Hypothalamus (tissue), 51 donors: Measurements from ENCODE around the gene PCNX1.
"Not testable (repeated sequence)": the region's sequence is repeated elsewhere in the genome, so short reads cannot be mapped to it uniquely, and the experiment has no call there.

Experiments used
- DNase-seq, 51 donors: peaks; one replicate each; lab custom pipeline; 2025; lab: John Stamatoyannopoulos, UW

The PCNX1 gene

DNA sequence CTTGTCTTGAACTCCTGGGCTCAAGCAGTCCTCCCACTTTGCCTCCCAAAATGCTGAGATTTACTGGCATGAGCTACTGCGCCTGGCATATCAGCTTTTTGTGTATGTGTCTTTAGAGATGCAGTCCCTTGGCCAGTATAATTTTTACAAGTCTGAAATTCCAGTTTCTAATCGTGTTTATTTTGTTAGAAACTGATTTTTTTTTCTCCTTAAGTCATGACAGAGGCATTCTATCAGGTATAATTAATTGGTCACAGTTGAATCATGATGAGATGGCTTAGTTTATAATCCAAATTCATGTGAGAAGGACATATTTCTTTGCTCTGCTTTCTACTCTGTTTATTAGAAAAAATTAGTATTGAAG, 98.9 kb downstream of the PCNX1 start:
- no peak for DNase-seq

DNA sequence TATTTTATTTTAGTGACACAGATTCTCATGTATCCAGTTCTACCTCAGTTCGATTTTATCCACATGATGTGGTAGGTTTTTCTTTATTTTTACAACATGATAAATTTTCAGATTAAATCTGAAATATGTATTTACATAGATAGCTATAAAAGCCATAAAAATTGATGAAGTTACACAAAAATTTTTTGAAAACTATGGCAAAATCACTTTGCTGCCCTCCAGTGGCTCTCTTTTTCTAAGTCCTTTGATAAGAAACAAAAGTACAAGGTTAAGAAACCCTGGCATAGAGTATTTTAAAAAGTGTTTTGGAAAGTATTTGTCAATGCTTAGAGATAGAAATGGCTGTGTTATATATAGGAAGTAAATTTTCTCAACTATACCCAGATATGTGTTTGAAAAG, 104.2 kb downstream of the PCNX1 start:
- DNase-seq: no peak

DNA sequence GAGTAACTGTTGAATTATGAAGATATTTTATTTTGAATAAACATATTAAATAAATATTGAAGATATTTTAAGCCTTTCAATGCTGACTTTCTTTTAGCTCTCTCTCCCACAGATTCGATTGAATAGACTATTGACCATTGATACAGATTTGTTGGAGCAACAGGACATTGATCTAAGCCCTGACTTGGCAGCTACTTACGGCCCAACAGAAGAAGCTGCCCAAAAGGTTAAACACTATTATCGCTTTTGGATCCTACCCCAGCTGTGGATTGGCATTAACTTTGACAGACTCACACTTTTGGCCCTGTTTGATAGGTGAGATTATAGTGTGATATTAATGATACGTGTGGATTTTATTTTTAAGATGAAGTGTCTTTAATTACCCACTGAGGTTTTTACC, 105.6 kb downstream of the PCNX1 start:
- DNase-seq: no peak

DNA sequence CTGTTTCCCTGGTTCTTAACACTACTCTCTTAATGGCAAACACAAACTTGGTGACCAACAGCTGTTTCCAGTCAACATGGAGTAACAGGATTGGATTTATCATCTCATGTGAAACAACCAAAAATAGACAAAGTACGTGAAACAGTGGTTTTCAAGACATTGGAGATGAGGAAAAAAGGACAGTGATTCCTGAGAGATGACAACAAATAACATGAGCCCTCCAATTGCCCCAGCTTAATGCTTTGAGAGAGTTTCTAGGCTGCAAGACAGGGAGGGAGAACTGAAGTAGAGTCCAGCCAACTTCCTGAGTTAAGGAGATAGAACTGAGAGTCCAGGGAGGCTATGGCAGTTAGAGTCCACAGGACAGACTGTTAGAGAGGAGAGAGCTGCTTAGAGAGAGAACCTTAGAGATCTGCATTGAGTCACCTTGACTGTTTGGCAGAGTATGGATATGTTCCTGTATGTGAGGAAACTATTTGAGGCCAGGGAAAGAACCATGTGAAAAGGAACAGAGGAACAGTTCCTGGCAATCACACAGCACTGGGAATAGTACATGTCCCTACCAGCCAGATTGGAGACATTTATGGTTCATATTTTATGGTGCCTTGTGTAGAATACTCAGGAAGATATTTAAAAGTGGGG, 106.4 kb downstream of the PCNX1 start:
- DNase-seq: no peak

DNA sequence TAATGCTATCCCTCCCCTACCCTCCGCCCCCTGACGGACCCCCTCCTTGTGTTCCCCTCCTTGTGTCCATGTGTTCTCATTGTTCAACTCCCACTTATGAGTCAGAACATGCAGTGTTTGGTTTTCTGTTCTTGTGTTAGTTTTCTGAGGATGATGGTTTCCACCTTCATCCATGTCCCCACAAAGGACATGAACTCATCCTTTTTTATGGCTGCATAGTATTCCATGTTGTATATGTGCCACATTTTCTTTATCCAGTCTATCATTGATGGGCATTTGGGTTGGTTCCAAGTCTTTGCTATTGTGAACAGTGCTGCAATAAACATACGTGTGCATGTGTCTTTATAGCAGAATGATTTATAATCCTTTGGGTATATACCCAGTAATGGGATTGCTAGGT, 112.7 kb downstream of the PCNX1 start:
- not testable (repeated sequence) for DNase-seq

DNA sequence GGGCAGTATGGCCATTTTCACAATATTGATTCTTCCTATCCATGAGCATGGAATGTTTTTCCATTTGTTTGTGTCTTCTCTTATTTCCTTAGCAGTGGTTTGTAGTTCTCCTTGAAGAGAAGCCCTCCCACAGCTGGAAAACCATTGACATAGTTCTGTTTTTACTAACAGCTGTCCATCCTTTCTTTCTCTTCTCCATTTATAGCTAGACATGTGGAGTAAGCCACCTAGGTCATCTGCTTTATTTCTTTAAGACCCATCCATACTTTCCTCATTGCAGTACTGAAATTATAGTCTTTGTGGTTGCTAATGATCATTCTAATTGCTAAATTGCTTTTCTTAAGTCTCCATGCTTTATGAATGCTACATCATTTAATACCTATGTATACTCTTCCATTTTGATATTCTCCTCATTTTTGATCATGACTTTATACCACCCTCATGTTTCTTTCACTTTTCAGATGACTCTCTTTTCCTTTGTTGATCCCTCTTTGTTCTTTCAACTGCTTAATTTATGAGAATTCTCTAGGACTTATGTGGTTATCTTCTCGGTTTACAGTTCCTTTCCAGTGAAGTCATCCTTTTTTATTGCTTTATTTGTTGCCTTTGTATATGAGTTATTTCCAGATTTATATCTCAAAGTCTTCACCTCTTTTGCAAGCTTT, 114.2 kb downstream of the PCNX1 start:
- DNase-seq: no peak

DNA sequence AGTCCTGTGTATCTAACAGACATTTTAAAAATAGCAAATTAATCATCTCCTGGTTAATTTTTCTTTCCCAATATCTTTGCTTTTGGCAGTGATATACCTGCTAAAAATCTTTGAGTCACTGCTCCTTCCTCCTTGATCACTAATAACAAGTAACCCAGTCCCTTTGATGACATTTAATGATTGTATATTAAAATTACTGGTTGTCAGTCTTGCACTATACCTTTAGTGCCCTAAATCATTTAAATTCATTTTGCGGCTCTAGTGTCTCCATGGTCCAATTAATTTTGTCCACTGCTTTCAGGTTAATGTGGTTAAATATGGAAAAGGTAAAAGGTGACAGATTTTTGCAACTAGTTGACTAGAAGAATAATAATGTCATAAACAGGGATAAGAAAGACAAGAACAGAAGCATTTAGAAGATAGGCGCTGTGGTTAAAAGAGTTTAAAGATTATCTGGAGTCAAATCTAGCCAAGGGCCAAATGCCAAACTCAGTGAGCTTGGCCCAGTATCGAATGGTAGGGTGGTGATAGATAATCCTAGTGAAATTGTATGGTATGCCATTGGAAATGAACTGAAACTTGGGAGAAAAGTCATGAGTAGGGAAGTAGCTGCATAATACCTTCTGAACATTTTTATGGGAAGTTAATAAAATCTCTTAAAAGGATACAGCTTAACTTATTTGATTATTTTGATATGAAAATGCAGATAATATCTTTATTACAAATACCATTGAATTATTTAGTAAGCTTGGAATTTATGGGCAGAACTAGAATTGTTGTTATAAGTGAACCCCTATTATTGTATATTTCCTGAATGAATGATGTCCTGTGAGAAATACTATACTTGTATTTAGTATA, 115.0 kb downstream of the PCNX1 start:
- DNase-seq: no peak

DNA sequence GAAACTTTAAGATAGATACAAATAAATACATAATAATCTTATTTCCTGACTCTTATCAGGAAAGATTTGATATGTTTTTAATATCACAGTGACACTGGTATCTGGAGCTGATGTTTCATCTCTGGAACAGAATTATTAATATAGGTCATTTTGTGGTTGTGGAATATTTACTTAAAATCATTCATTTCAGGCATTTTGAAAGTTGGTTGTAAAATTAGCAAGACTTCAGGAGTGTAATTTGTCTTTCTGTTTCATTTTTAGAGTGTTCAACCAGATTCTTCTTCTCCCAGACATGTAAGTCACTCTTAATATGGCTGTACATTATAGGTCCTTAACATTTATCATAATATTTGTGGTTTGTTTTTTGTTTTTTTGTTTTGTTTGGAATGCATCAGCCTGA, 115.7 kb downstream of the PCNX1 start:
- no peak for DNase-seq

DNA sequence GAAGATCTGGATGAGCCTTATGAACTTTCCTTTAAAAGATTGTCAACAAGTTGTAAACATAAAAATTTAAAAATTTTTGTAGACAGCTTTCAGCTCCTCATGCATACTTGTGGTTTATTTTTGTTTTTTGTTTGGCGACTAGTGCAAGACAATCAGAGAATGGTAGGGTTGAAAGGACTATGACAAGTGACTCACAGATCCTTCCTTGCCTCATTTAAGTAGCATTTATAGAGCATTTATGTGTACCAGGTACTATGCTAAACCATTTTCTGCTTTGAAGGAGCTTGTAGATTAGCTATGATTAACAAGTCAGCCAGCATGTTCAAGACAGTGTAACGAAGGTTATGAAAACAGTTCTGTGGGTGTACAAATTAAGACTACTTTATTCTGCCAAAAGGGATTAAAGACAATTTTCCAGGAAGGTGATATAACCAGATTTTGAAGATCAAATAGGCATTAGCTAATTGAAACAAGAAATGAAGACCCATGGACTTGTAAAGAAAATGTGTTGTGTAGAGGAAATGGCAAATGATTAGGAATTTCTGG, 122.0 kb downstream of the PCNX1 start:
- no peak for DNase-seq

DNA sequence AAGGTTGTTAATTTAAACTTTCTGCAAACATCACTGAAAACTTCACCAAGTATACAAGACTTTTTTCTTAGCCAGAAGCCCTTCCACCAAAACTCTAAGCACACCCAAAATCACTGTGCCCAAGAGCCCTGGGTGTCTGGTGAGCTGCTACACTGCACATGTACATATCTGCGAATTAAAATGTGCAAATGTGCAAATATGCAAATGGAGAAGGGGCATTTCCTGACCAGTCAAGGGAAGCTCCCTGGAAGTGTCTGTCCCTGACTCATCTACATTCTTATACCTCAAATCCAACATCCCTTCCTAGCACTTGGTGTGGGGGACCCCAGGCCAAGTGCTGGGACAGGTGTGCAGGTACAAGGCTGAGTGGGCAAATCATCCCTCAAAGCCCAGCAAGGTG, 123.7 kb downstream of the PCNX1 start:
- no peak for DNase-seq

DNA sequence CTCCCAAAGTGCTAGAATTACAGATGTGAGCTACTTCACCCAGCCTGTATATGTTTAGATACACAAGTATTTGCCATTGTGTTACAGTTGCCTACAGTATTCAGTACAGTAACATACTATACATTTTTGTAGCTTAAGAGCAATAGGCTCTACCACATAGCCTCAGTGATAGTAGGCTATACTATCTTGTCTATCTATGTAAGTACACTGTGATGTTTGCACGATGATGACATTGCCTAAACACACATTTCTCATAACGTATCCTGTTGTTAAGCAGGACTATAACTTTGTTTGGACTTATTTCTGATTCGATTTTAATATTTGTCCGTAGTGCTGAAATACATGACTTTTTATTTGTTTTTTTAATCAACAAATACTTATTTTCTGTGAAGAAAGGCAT, 129.2 kb downstream of the PCNX1 start:
- no peak for DNase-seq

DNA sequence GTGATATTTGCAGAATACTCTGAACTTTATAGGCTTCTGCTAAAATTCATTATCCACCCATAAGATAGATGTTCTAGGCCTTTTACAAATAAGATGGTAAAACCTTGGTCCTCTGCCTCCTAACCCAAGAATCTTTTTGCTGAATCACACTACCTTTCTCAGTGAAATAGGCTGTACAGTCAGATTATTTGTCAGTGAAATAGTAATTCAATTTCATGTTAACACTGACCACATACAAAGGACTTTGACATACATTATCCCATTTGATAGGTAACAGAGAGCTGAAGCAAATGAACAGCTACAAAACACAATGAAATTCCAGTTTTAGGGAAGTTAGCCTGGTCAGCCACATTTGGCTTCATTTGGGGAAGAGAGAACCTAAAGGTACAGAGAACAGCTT, 141.1 kb downstream of the PCNX1 start:
- no peak for DNase-seq

DNA sequence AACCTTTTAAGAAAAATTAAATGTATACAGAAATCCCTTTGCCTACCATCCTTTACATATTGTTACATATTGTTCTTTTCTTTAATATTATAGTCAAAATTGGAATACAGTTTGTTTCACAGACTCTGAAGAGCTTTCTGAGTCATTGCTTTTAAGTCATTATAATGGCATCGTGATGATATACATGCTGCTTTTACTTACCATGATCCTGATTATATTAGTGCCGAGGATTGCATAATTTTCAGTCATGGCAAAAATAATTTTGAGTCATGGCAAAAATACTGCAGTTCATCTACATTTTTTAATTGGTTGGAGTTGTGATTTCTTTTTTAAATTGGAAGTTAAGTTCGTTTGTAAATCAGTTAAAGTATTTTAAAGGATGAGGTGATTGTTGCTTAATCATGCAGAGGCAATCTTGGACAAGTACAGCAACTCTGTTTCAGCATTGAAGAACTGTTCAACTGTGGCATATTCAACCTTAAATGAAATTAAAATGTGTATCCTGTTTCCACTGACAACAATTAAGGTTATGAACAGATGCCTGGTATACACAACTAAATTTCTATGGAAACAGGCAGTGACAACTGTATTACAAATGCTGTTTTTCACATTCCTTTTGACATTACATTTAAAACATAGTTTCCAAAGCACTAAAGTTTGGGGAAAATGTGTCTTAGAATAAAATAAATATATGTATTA, 142.3 kb downstream of the PCNX1 start:
- no peak for DNase-seq

DNA sequence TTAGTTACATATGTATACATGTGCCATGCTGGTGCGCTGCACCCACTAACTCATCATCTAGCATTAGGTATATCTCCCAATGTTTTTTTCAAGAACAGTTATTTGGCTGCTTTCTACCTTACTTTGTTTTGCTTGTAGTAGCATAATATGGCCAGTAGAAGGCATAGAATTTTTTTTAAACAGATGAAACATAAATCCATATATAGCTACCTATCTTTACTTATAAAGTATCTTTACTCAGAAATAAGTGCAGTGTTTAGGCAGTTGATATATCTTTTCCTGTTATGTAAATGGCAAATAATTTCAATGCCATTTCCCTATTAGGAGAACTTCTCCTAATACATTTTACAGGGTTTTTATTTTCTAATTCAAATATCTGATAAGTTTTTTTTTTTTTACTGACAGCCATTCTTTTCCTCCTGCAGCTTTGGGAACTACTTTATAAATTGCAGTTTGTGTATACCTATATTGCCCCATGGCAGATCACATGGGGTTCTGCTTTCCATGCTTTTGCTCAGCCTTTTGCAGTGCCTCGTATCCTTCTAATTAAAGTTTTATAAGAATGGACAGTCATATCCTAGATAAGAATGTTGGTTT, 143.1 kb downstream of the PCNX1 start:
- DNase-seq: no peak

DNA sequence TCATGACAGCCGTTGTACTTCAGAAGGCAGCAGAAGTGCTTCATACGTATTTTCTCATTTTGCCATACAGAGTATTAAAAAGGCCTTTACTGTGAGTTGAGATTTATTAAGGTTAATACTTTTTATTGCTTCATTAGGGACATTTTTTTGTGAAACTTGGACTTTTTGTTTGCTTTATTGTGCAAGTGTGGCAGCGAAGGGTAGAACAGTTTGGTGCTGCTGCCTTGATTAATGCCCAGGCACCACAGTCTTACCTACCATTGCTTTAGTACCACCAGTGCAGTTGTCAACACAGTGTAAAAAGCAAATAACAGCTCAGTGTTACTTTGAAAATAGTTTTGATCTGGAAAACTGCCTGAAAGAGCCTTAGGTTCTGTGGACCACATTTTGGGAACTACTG, 147.4 kb downstream of the PCNX1 start:
- DNase-seq: no peak

DNA sequence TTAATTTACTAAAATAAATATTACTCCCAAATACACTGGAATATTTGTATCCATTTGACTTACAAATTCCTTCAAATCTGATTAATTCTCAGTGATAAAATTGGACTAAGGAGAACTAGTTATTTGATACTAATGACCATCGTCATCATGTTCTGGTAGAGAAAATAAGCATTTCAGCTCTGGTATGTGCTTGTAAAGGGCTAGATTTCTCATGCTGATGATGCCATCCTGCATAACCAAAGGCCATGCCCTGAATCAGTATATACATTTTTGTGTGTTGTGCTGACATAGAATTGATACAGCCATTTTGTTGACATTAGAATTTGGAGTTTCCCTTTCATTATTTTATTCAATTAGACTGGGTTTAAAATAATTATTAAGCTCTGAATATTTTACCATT, 148.9 kb downstream of the PCNX1 start:
- DNase-seq: no peak

DNA sequence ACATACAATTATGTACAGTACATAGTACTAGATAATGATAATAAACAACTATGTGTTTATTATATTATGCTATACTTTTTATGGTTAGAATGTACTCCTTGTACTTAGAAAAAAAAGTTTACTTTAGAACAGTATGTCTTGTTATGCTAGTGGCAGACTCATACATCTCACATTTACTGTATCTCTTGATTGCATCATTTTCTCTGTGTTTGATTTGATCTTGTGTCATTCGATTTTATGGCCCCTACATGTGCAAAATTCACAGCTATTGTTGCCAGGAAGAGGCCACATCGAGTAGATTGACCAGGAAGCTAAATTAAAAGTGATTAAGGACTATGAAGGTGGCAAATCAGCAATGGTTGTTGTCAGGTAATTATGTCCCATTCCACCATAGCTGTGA, 153.0 kb downstream of the PCNX1 start:
- no peak for DNase-seq

DNA sequence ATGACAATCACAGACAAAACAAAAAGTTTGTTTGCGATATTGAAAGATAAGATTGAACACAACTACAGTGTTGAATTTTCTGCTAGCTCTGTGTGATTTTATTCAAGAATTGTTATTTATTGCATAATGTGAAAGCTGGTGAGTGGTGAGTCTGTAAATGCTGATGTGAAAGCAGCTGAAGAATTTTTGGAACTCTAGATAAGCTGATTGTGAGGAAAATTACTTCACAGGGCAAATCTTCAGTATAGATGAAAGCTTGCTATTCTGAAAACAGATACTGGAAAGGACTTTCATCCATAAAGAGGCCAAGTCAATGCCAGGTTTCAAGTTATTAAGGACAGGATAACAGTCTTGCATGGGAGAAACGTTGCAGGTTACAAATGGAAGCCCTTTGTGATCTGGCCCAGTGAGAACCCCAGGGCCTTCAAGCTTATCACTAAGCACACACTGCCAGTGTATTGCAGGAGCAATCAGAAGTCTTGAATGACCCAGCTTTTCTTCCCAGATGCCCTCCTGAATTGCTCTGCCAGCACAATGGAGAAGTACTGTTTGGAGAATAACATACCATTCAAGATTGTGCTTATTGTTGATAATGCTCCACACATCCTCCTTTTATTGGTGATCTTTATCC, 153.7 kb downstream of the PCNX1 start:
- no peak for DNase-seq

DNA sequence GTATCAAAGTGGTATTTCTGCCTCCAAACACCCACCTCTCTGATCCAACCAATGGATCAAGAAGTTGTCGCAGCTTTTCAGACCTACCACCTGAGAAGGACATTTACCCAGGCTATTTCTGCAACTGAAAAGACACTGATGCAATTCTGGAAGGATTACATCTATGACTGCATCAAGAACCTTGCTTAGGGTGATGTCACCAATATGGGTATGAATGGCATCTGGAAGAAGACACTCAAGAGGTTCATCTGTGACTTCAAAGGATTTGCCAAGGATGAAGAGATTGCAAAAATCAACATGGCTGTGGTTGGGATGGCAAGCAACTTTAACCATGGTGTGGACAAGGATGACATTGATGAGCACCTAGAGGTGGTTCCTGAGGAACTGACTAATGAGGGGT, 154.2 kb downstream of the PCNX1 start:
- no peak for DNase-seq
